GM18868 (cell line): ENCODE data around the gene FNDC3B.
A peak's percentile ranks its signal among the peaks of the same experiment; 100 is the strongest.

Experiments used
- ATAC-seq: cut with Tn5 transposase; IDR thresholded peaks from one replicate; pipeline ENCODE4 v1.9.1; 2021; ENCODE audit warnings: mild to moderate bottlenecking, moderate library complexity; ENCODE audit not compliant: unreplicated experiment

FNDC3B gene

GRCh38 chr3:172147113-172147818 is 107.9 kb downstream of the FNDC3B start:
- ATAC-seq = no peak

- no peak for ATAC-seq
These were observed 108.9 kb downstream of the FNDC3B start for GRCh38 chr3:172148241-172148640.

DNA sequence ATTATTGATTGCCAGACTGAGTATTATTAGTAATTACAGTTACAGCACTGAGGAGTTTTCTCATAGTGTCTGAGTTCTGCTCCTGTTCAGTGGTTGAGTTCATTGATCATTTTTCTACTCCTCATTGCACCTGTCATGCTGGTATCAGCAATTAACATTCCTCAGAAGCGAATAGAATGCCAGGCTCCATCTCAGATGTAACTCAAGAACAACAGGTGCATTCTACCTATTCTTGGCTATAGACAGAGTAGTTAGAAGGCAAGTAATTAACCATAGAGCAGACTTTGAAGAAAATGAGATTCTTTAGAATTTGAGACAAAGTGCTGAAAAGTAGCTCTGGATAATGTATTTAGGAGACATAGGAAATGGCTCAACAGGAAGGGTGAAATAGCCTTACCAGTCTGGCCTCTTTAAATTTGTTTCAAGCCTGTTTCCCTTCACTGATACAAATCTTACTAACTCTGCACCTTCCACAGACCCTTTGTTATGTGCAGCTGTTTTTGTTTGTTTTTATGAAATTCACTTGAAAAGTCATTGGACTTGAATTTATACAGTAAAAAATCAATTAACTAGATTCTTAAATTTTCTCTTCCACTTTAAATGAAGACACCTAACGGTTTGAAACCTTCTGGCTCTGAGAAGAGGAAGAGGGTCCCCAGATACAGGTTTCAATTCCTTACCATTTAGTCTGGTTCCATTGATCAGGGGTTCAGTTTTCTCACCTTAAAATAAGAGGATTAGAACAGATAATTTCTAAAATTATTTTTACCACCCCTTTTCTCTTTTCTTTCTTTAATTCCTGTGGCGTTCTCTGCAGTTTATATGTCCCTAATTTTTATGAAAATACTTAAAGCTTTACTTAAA is 109.6 kb downstream of the FNDC3B start:
- no peak for ATAC-seq

DNA sequence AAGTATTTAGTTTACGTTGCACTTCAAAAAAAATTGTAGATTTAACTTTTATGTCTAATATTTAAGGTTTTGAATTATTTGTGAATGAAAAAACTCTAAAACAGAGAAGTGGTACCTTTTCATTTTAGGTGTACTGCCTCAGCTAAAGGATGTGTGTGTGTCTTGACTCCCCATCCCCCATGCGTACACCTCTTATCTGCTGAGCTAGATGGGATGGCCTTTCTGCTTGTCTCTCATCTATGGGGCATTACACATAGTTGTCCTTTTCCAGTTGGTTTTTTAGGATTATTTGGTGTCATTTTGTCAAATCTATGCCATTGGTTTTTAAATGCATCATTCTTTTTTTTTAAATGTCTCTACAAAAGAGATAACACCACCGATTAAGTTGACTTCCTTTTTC is 110.9 kb downstream of the FNDC3B start:
- ATAC-seq = no peak

- ATAC-seq = no peak
These were observed 111.7 kb downstream of the FNDC3B start for GRCh38 chr3:172150913-172151650.

GRCh38 chr3:172151651-172152649 is 112.6 kb downstream of the FNDC3B start:
- ATAC-seq = no peak

- no peak for ATAC-seq
These were observed 113.5 kb downstream of the FNDC3B start for GRCh38 chr3:172152874-172153273.

- peak; percentile 64 for ATAC-seq
These were observed 114.0 kb downstream of the FNDC3B start for GRCh38 chr3:172153335-172153861.

GRCh38 chr3:172154768-172155664 is 115.6 kb downstream of the FNDC3B start:
- peak; percentile 74 for ATAC-seq

GRCh38 chr3:172155897-172156585 is 116.7 kb downstream of the FNDC3B start:
- ATAC-seq = no peak

DNA sequence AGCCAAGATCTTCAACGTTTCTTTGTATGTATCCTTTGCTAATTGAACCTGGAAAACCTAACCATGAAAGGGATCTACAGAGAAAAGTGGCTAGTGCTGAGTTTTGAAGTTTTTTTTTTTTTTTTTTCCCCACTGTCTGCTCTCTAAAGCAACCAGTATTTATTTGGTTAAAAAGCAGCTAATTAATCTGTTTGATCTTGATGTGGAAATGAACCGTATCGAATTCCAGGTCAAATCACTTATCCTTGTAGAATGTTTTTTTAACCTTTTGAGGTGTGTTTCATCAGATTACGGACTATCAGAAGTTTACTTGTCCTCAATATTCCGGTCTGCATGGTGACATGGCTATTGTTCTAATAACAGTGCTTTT is 117.2 kb downstream of the FNDC3B start:
- ATAC-seq = no peak

GRCh38 chr3:172157564-172158258 is 118.3 kb downstream of the FNDC3B start:
- no peak for ATAC-seq

DNA sequence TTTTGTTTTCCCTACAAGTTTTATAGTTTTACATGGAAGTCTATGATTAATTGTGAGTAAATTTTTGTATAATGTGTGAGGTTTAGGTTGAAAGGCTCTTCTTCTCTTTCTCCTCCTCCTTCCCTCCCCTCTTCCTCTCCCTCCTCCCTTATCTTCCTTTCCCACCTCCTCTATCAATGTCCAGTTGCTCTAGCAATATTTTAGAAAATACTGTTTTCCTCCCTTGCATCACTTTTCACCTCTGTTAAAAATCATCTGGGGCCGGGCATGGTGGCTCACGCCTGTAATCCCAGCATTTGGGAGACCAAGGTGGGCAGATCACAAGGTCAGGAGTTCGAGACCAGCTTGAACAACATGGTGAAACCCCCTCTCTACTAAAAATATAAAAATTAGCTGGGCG is 119.4 kb downstream of the FNDC3B start:
- ATAC-seq = no peak

DNA sequence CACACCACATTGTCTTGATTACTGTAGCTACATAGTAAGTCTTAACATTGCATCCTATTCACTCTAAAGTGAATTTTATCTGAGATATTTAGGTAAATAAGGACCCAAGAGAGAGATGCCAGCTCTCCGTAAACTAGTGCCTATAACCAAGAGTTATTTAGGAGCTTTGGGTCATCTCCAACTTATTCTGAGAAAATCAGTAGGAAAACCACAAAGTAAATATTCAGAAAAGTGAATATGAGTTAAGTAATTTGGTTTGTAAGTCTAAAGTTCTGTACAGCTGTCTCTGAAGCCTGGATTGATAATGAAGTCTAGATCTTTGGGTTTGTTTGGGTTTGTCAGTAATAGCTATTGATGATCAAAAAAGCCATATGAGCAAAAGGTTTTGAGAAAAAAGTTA is 120.0 kb downstream of the FNDC3B start:
- ATAC-seq = no peak

DNA sequence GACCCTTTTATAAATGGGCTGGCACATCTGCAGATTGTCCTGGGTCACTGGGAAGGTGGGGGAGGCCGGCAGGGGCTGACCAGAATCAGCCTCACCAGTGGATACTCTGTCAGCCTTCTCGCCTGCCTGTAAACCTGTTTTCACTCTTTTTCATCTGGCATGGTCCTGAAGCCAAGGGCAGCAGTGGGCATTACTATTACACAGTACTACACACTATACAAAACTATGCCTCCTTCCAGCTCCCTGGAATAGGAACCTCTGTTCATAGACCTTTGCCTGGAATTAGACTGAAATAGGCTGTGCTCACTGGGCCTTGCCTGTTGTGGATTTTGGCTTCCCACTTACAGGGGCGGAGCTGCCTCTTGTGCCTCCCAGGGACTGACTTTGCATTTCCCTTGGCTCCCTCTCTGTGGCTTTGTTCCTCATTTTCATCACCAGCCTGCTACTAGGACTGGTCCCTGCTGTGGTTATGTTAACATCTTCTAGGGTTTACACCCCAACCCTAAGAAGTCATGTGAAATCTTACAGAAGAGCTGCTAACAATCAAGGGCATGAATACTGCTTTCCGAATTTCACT is 120.7 kb downstream of the FNDC3B start:
- ATAC-seq = no peak

- ATAC-seq = no peak
These were observed 121.9 kb downstream of the FNDC3B start for GRCh38 chr3:172161133-172161789.

DNA sequence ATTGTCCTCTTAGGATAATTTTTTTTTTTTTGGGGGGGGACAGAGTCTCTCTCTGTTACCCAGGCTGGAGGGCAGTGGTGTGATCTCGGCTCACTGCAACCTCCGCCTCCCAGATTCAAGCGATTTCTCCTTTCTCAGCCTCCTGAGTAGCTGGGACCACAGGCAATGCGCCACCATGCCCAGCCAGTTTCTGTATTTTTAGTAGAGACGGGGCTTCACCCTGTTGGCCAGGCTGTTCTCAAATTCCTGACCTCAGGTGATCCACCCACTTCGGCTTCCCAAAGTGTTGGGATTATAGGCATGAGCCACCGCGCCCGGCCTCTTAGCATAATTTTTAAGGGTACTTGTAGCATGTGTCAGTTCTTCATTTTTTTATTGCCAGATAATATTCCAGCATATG is 122.6 kb downstream of the FNDC3B start:
- ATAC-seq = no peak
